Tibial nerve (tissue), 4 donors: ENCODE results near the gene CAMKMT.

ENCODE experiments used
- CTCF ChIP-seq, 5 experiments: fragments of 200-600 bp in 3 of 5; fragments of 450-650 bp in 2 of 5; sonication (generic) in 3 of 5; IDR thresholded peaks; one replicate each; pipeline ENCODE4 v1.5.1; 2016 to 2019; ENCODE audit warnings: antibody characterized with exemption in 5 of 5, mild to moderate bottlenecking in 3 of 5, moderate library complexity in 2 of 5
- EP300 ChIP-seq, 2 donors: sonication (generic); formaldehyde crosslinking; IDR thresholded peaks; one replicate each; pipeline ENCODE4 v1.6.1; 2017; ENCODE audit warnings: antibody characterized with exemption in 2 of 2, mild to moderate bottlenecking in 1 of 2
- POLR2A ChIP-seq, 2 donors: fragments of 450-650 bp; IDR thresholded peaks; one replicate each; pipeline ENCODE4 v1.6.1; 2017; ENCODE audit warnings: antibody characterized with exemption in 2 of 2, mild to moderate bottlenecking in 2 of 2, moderate library complexity in 2 of 2

GRCh38 chr2:44769349-44770011 lies 407.7 kb downstream of the CAMKMT start:
- TF ChIP-seq EP300 (IDR thresholded peaks at IDR 0.05), result no peak
- TF ChIP-seq CTCF (IDR thresholded peaks at IDR 0.05), result no peak
- no peak for TF ChIP-seq POLR2A (IDR thresholded peaks at IDR 0.05)
